GM21360 (cell line): ENCODE measurements around the gene CTIF.

Experiments
- ATAC-seq: cut with Tn5 transposase; IDR thresholded peaks from one replicate; pipeline ENCODE4 v1.9.1; 2021; ENCODE audit warnings: mild to moderate bottlenecking, moderate library complexity; ENCODE audit not compliant: unreplicated experiment

Gene CTIF

GRCh38 chr18:48904091-48904490 is 365.3 kb downstream of the CTIF start:
- no peak for ATAC-seq

GRCh38 chr18:48904847-48905394 is 366.1 kb downstream of the CTIF start:
- no peak for ATAC-seq

DNA sequence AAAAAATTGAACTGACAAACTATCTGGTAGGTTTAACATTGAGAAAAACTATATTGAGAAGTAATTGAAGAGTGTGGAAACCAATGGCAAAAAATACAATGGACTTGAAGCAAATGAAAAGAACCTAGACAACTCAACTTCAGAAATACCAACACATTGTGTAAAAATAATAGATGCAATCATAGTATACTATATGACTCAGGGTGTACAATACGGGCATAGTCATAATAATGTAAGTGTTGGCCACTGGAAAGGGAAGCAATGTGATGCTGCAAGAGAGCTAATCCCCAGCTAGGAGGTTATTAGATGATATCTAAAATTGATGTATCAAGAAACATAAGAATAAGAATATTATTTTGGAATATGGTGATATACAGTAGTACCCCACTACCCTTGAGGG is 366.7 kb downstream of the CTIF start:
- ATAC-seq, result no peak

DNA sequence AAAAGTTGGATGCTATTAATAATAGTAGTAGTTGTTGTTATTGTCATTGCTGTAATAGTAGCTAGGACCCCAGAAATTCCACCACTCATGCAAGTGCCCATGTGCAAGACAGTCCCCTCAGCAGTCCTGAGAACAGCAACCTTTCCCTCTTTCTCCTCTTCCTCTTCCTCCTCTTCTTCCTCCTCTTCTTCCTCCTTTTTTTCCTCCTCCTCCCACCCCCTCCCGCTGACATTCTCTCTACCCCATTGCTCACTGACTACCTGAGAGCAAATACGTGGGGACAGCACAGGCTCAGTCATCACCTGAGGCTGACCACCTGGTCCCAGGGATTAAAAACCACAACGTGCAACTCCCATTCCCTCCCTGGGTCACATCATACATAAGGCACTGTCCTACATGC is 370.1 kb downstream of the CTIF start:
- no peak for ATAC-seq

DNA sequence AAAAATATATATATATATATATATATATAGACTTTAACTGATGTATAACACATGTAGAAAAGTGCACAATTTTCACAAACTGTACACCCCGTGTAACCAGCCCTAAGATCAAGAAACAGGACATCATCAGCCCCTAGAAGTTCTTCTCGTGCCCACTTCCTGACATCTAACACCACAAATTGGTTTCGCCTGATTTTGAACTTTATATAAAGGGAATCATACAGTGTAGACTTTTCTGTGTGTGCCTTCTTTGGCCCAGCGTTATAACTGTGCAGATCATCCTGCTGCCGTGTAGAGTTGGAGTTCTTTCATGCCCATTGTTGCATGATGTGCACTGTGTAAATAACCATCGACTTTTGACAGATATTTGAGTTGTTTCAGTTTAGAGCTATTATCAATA is 370.9 kb downstream of the CTIF start:
- ATAC-seq, result no peak

DNA sequence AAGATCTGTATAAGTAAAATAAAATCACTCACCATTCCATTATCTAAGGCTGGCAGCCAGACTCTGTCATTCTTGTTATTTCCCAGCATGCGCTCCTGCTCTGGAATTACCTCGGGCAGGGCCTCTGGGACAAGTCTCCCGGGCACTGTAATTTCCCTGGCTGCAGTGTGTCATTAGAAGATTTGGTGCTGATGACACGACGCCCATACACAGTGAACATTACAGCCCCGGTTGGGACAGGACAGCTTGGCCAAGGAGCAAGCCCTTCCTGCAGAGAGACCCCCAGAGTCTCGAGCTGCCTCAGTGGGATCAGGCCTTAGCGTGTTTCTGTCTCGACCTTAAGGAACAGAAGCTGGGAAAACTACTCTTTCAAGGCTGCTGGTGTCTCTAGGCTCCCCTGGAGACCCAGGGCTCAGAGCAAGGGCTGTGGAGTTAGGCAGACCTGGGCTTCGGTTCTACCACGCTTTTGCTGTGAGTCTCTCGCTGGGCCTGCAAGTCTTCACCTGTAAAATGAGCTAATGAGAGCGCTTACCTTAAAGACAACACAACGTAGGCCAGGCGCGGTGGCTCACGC is 372.2 kb downstream of the CTIF start:
- no peak for ATAC-seq
